Activated CD8-positive, alpha-beta memory T cell treated with anti-CD3 and anti-CD28 coated beads, Interleukin-2, amount 10 ng/mL, durations not matched to agents 7 days and 5 days (primary cell): Measurements from ENCODE around the gene EFCAB7. TPM values are rescaled to one million over a fixed set of nuclear protein-coding genes. Genes with fewer than 3 reads are reported as not detected.
A peak's percentile ranks its signal among the peaks of the same experiment; 100 is the strongest.

Source experiments
- ATAC-seq: fragments of 150-1000 bp; cut with Tn5 transposase; one replicate; pipeline ENCODE4 v1.10.0; 2021; ENCODE audit warnings: moderate library complexity
- CTCF ChIA-PET: fragments of 350-600 bp; sonication (Branson Sonifier 250); formaldehyde crosslinking; loops from one replicate; lab custom pipeline; 2021; ENCODE audit warnings: antibody characterized with exemption; lab: Charles Lee
- DNase-seq: peaks from one replicate; pipeline ENCODE4 v3.0.0-alpha.2; 2020
- H3K27ac Mint-ChIP-seq: one replicate; pipeline ENCODE4 v1.8.0; 2021; ENCODE audit warnings: mild to moderate bottlenecking, mixed read lengths
- H3K27me3 Mint-ChIP-seq: one replicate; pipeline ENCODE4 v1.8.0; 2021; ENCODE audit warnings: mixed read lengths
- H3K36me3 Mint-ChIP-seq: one replicate; pipeline ENCODE4 v1.8.0; 2021; ENCODE audit warnings: mild to moderate bottlenecking, mixed read lengths
- H3K4me1 Mint-ChIP-seq: one replicate; pipeline ENCODE4 v1.8.0; 2021; ENCODE audit warnings: mixed read lengths
- H3K4me3 Mint-ChIP-seq: one replicate; pipeline ENCODE4 v1.8.0; 2021; ENCODE audit warnings: mild to moderate bottlenecking, moderate library complexity, mixed read lengths
- H3K9me3 Mint-ChIP-seq: one replicate; pipeline ENCODE4 v1.8.0; 2022; ENCODE audit warnings: low read depth, mixed read lengths
- total RNA-seq, 2 experiments: library from RNA; stranded (reverse); gene quantifications; one replicate each; pipeline ENCODE4 v1.2.3, GENCODE V29; 2021

The EFCAB7 gene
- total RNA-seq, 2 experiments from 2014 or later = 5.4 to 6.3 TPM

- H3K4me3 Mint-ChIP-seq = peak overlapping the region; percentile 33
- CTCF ChIA-PET = no interaction called here
- peaks cover 19% of the 10 kb centered on the region for H3K36me3 Mint-ChIP-seq
- DNase-seq (no peak), ATAC-seq (no peak)
- no peaks in the 10 kb centered on the region for H3K27me3 Mint-ChIP-seq
- peaks cover 31% of the 10 kb centered on the region for H3K4me1 Mint-ChIP-seq
- H3K27ac Mint-ChIP-seq = no peak overlapping the region
- no peaks in the 10 kb centered on the region for H3K9me3 Mint-ChIP-seq
These were observed 72.1 kb downstream of the EFCAB7 start for GRCh38 chr1:63595435-63595834.

GRCh38 chr1:63599799-63600198 is 76.5 kb downstream of the EFCAB7 start:
- Mint-ChIP-seq H3K4me1 (peaks cover 15% of the 10 kb centered on the region), H3K27ac (no peak overlapping the region), H3K4me3 (no peak overlapping the region), H3K36me3 (peaks cover 20% of the 10 kb centered on the region), H3K9me3 (no peaks in the 10 kb centered on the region), H3K27me3 (no peaks in the 10 kb centered on the region)
- no peak for DNase-seq
- CTCF ChIA-PET = no interaction called here
- ATAC-seq = no peak

- ATAC-seq (no peak), DNase-seq (no peak)
- no peaks in the 10 kb centered on the region for H3K9me3 Mint-ChIP-seq
- no peak overlapping the region for H3K4me3 Mint-ChIP-seq
- no peaks in the 10 kb centered on the region for H3K27me3 Mint-ChIP-seq
- peaks cover 13% of the 10 kb centered on the region for H3K4me1 Mint-ChIP-seq
- H3K36me3 Mint-ChIP-seq = peaks cover 20% of the 10 kb centered on the region
- H3K27ac Mint-ChIP-seq = no peak overlapping the region
- CTCF ChIA-PET = no interaction called here
These were observed 76.9 kb downstream of the EFCAB7 start for GRCh38 chr1:63600248-63600647.

GRCh38 chr1:63601061-63601460 is 77.7 kb downstream of the EFCAB7 start:
- no peak overlapping the region for H3K4me3 Mint-ChIP-seq
- H3K27ac Mint-ChIP-seq = no peak overlapping the region
- CTCF ChIA-PET = interaction anchor here (0.9 kb wide), 1 partner anchor 536 kb away, joined by 3 read pairs; no protein-coding TSS in a partner anchor
- ATAC-seq = no peak
- H3K9me3 Mint-ChIP-seq = no peaks in the 10 kb centered on the region
- H3K36me3 Mint-ChIP-seq = peaks cover 13% of the 10 kb centered on the region
- H3K4me1 Mint-ChIP-seq = peaks cover 5% of the 10 kb centered on the region
- no peak for DNase-seq
- no peaks in the 10 kb centered on the region for H3K27me3 Mint-ChIP-seq

GRCh38 chr1:63601463-63601862 is 78.1 kb downstream of the EFCAB7 start:
- no peak for ATAC-seq
- no peak for DNase-seq
- H3K4me3 Mint-ChIP-seq = no peak overlapping the region
- H3K9me3 Mint-ChIP-seq = no peaks in the 10 kb centered on the region
- H3K27me3 Mint-ChIP-seq = no peaks in the 10 kb centered on the region
- peaks cover 11% of the 10 kb centered on the region for H3K36me3 Mint-ChIP-seq
- H3K27ac Mint-ChIP-seq = no peak overlapping the region
- H3K4me1 Mint-ChIP-seq = peaks cover 4% of the 10 kb centered on the region
- CTCF ChIA-PET = interaction anchor here (0.9 kb wide), 1 partner anchor 536 kb away, joined by 3 read pairs; no protein-coding TSS in a partner anchor

GRCh38 chr1:63601912-63602311 is 78.6 kb downstream of the EFCAB7 start:
- DNase-seq (no peak), ATAC-seq (no peak)
- CTCF ChIA-PET = interaction anchor here (0.9 kb wide), 1 partner anchor 536 kb away, joined by 3 read pairs; no protein-coding TSS in a partner anchor
- Mint-ChIP-seq H3K9me3 (no peaks in the 10 kb centered on the region), H3K36me3 (peaks cover 8% of the 10 kb centered on the region), H3K27ac (no peak overlapping the region), H3K27me3 (no peaks in the 10 kb centered on the region), H3K4me3 (no peak overlapping the region), H3K4me1 (peaks cover 3% of the 10 kb centered on the region)

GRCh38 chr1:63602629-63603028 is 79.3 kb downstream of the EFCAB7 start:
- Mint-ChIP-seq H3K27ac (no peak overlapping the region), H3K36me3 (peaks cover 7% of the 10 kb centered on the region), H3K9me3 (no peaks in the 10 kb centered on the region), H3K4me1 (peaks cover 3% of the 10 kb centered on the region), H3K4me3 (no peak overlapping the region), H3K27me3 (no peaks in the 10 kb centered on the region)
- DNase-seq = no peak
- no peak for ATAC-seq
- CTCF ChIA-PET = no interaction called here

GRCh38 chr1:63603810-63604209 is 80.5 kb downstream of the EFCAB7 start:
- ATAC-seq (no peak), DNase-seq (no peak)
- CTCF ChIA-PET = no interaction called here
- Mint-ChIP-seq H3K9me3 (no peaks in the 10 kb centered on the region), H3K4me1 (peaks cover 3% of the 10 kb centered on the region), H3K27ac (no peak overlapping the region), H3K27me3 (no peaks in the 10 kb centered on the region), H3K36me3 (peaks cover 7% of the 10 kb centered on the region), H3K4me3 (no peak overlapping the region)

- H3K4me3 Mint-ChIP-seq = no peak overlapping the region
- peaks cover 14% of the 10 kb centered on the region for H3K4me1 Mint-ChIP-seq
- H3K9me3 Mint-ChIP-seq = no peaks in the 10 kb centered on the region
- no peak overlapping the region for H3K27ac Mint-ChIP-seq
- H3K36me3 Mint-ChIP-seq = peaks cover 5% of the 10 kb centered on the region
- CTCF ChIA-PET = no interaction called here
- no peak for DNase-seq
- no peaks in the 10 kb centered on the region for H3K27me3 Mint-ChIP-seq
- no peak for ATAC-seq
These were observed 84.0 kb downstream of the EFCAB7 start for GRCh38 chr1:63607322-63607721.

GRCh38 chr1:63611231-63611630 is 87.9 kb downstream of the EFCAB7 start:
- CTCF ChIA-PET = interaction anchor here (1.5 kb wide), 1 partner anchor 527 kb away, joined by 3 read pairs; no protein-coding TSS in a partner anchor
- H3K36me3 Mint-ChIP-seq = peaks cover 1% of the 10 kb centered on the region
- no peak for DNase-seq
- H3K27me3 Mint-ChIP-seq = no peaks in the 10 kb centered on the region
- H3K4me3 Mint-ChIP-seq = no peak overlapping the region
- H3K9me3 Mint-ChIP-seq = no peaks in the 10 kb centered on the region
- no peak overlapping the region for H3K27ac Mint-ChIP-seq
- H3K4me1 Mint-ChIP-seq = peaks cover 11% of the 10 kb centered on the region
- ATAC-seq = no peak

GRCh38 chr1:63612564-63612963 is 89.2 kb downstream of the EFCAB7 start:
- no peaks in the 10 kb centered on the region for H3K27me3 Mint-ChIP-seq
- no peaks in the 10 kb centered on the region for H3K9me3 Mint-ChIP-seq
- ATAC-seq = no peak
- CTCF ChIA-PET = interaction anchor here (0.6 kb wide), 1 partner anchor 525 kb away, joined by 3 read pairs; no protein-coding TSS in a partner anchor
- no peak overlapping the region for H3K27ac Mint-ChIP-seq
- H3K4me3 Mint-ChIP-seq = no peak overlapping the region
- H3K4me1 Mint-ChIP-seq = peaks cover 11% of the 10 kb centered on the region
- DNase-seq = no peak
- peaks cover 1% of the 10 kb centered on the region for H3K36me3 Mint-ChIP-seq

GRCh38 chr1:63612971-63613370 is 89.6 kb downstream of the EFCAB7 start:
- Mint-ChIP-seq H3K9me3 (no peaks in the 10 kb centered on the region), H3K27me3 (no peaks in the 10 kb centered on the region), H3K4me1 (peaks cover 11% of the 10 kb centered on the region), H3K36me3 (peaks cover 1% of the 10 kb centered on the region), H3K4me3 (no peak overlapping the region), H3K27ac (no peak overlapping the region)
- no peak for DNase-seq
- CTCF ChIA-PET = interaction anchor here (0.6 kb wide), 1 partner anchor 524 kb away, joined by 3 read pairs; no protein-coding TSS in a partner anchor
- ATAC-seq = no peak

GRCh38 chr1:63615768-63616420 is 92.6 kb downstream of the EFCAB7 start:
- Mint-ChIP-seq H3K27ac (no peak overlapping the region), H3K9me3 (no peaks in the 10 kb centered on the region), H3K36me3 (no peaks in the 10 kb centered on the region), H3K4me1 (no peaks in the 10 kb centered on the region), H3K4me3 (no peak overlapping the region), H3K27me3 (no peaks in the 10 kb centered on the region)
- peak; percentile 64 for ATAC-seq
- CTCF ChIA-PET = interaction anchor here (1.0 to 1.6 kb wide), 2 partner anchors 521 to 523 kb away, joined by 3 to 14 read pairs; no protein-coding TSS in a partner anchor
- DNase-seq = peak; percentile 68

- Mint-ChIP-seq H3K9me3 (no peaks in the 10 kb centered on the region), H3K4me3 (no peak overlapping the region), H3K27ac (no peak overlapping the region), H3K27me3 (no peaks in the 10 kb centered on the region), H3K4me1 (no peaks in the 10 kb centered on the region), H3K36me3 (no peaks in the 10 kb centered on the region)
- CTCF ChIA-PET = interaction anchor here (0.8 to 1.6 kb wide), 3 partner anchors 518 to 520 kb away, joined by 3 to 14 read pairs (median 4); no protein-coding TSS in a partner anchor
- ATAC-seq = no peak
- no peak for DNase-seq
These were observed 94.1 kb downstream of the EFCAB7 start for GRCh38 chr1:63617450-63617849.
